Ovary (tissue), 3 donors: ENCODE data around the gene ZFP3.

ENCODE experiments used
- CTCF ChIP-seq, 3 donors: fragments of 450-650 bp in 2 of 3; fragments of 200-600 bp in 1 of 3; IDR thresholded peaks; one replicate each; pipeline versions ENCODE4 v1.5.1 to v1.8.0; 2016 to 2022; ENCODE audit warnings: antibody characterized with exemption in 3 of 3, mild to moderate bottlenecking in 1 of 3
- EP300 ChIP-seq: sonication (generic); formaldehyde crosslinking; IDR thresholded peaks from one replicate; pipeline ENCODE4 v1.6.1; 2017; ENCODE audit warnings: antibody characterized with exemption
- POLR2A ChIP-seq: fragments of 450-650 bp; IDR thresholded peaks from one replicate; pipeline ENCODE4 v1.6.1; 2017; ENCODE audit warnings: antibody characterized with exemption, mild to moderate bottlenecking, moderate library complexity
- donor health status: DM: no; HTN: no; CAD: no.

GRCh38 chr17:5049314-5049841, 28.9 kb upstream of the ZFP3 start:
- TF ChIP-seq CTCF (IDR thresholded peaks at IDR 0.05) (no peak), POLR2A (no peak), EP300 (no peak)
